HG03439 (cell line): Measurements from ENCODE around the gene CCDC196.

ENCODE experiments used
- ATAC-seq: cut with Tn5 transposase; IDR thresholded peaks from one replicate; pipeline ENCODE4 v1.9.1; 2021; ENCODE audit warnings: mild to moderate bottlenecking, moderate library complexity; ENCODE audit not compliant: unreplicated experiment

The CCDC196 gene

GRCh38 chr14:66485910-66486421 is at the start of gene CCDC196:
TSS of gene CCDC196 (plus strand) at chr14:66486371. CDS start at chr14:66486503, 132 bp downstream.
- no peak for ATAC-seq

DNA sequence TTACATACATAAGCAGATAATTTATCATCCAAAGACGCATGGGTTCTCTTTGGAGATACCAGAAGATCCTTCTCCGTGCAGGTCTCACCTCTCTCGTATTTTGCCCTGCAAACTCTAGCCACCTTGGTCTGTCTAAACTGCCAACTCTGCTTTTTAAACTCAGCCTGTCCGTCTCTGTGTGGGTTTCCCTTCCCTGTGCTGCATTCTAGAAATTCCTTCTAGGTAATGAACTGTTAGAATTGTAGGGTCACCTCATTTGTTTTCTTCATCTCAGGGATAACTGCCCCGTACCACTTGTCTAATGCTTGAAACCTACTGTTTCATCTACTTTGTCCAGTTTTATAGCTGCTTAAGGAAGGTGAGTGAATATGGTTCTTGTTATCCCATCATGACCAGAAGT is 45.4 kb upstream of the CCDC196 start:
- ATAC-seq: no peak

- no peak for ATAC-seq
Observed at GRCh38 chr14:66442953-66443571, 43.1 kb upstream of the CCDC196 start.

GRCh38 chr14:66443785-66444184 is 42.4 kb upstream of the CCDC196 start:
- ATAC-seq: no peak

GRCh38 chr14:66444271-66444927 is 41.8 kb upstream of the CCDC196 start:
- no peak for ATAC-seq

- no peak for ATAC-seq
Observed at GRCh38 chr14:66445936-66446335, 40.2 kb upstream of the CCDC196 start.

DNA sequence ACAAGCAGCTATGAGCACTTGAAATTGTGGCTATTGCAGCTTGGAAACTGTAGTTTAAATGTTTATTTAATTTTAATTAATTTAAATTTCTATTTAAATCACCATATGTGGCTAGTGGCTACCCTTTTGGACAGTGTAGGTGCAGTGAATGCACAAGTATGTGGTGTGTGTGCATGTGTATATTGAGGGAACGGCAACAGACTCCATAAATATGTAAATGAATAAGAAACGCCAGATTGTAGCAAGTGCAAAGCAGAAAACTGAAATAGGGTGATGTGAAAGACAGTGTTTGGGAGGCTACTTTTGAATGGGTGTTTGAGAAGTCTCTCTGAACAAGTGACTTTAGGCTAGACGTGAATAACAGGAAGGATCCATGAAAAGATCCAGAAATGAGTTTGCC is 32.7 kb upstream of the CCDC196 start:
- no peak for ATAC-seq

- ATAC-seq: no peak
Observed at GRCh38 chr14:66459603-66460002, 26.6 kb upstream of the CCDC196 start.

DNA sequence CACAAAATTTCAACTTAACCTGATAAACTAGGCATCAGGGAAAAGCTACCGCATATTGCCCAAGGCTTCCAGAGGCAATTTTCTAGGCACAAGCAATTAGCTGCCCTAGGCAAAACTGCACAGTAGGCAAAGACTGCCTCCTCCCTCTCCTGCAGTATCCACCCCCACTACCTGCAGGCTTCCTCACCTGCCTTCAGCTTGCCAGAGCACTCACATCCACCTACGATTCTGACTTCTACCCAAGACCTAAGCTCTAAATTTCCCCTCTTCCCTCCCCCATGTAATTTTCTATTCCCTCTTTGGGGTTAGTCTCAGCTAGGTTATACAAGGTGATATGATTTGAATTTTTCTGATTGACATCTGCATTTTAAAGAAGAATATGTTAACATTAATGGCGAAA is 21.9 kb upstream of the CCDC196 start:
- no peak for ATAC-seq

GRCh38 chr14:66468778-66469367 is 17.3 kb upstream of the CCDC196 start:
- ATAC-seq: no peak

GRCh38 chr14:66471584-66471983 is 14.6 kb upstream of the CCDC196 start:
- ATAC-seq: no peak

- no peak for ATAC-seq
Observed at GRCh38 chr14:66472251-66472650, 13.9 kb upstream of the CCDC196 start.

GRCh38 chr14:66473223-66473622 is 12.9 kb upstream of the CCDC196 start:
- no peak for ATAC-seq

DNA sequence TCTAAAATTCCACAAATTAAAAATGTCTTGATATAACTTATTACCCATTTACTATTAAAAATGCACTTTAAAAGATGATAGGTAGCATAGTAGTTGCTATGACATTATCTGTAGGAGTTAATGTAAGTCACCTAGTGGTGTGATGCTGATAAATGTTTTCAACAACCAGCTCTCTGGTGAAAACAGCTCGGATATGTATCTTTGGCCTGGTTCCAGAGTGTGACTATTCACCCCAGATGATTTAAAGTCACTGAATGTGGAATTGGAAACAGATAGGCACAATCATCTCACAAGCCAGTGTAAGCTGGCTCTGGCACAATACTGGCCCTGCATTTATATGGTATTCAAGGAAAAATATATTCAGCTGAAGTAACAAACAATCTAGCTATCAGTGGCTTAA is 9.2 kb upstream of the CCDC196 start:
- no peak for ATAC-seq

DNA sequence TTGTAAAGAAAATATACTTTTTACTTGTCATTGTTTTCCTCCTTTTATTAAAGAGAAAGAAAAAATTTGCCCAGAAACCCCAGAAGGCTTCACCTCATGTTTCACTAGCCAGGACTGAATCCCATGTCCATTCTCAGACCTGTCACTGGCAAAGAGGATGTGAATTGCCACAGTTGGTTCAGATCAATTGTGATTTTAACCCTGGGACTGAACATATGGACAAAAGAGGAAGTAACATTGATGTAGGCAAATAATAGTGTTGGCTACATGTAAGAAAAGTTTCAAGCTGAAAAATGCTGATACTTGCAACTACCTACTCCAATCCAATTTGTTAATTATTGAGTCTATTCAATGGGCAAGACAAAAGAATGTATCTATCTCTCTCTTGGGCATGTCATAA is 8.6 kb upstream of the CCDC196 start:
- ATAC-seq: no peak

DNA sequence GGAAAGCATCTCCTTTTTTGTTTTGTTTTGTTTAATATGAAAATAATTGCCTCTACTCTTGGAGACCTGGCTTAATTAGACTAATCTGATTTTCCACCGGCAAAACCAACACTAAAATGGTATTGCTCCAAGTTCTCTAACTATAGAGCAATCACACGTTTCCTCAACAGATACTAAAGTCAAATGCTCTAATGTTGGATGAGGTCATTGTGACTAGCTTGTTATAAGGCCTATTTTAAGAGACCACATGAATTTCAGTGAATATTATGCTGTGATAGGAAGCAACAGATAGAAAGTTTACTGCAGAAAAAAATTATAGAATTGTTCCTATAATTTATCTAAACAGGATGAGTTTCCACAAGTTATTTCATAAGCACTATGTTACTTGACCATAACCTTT is 3.3 kb upstream of the CCDC196 start:
- no peak for ATAC-seq

DNA sequence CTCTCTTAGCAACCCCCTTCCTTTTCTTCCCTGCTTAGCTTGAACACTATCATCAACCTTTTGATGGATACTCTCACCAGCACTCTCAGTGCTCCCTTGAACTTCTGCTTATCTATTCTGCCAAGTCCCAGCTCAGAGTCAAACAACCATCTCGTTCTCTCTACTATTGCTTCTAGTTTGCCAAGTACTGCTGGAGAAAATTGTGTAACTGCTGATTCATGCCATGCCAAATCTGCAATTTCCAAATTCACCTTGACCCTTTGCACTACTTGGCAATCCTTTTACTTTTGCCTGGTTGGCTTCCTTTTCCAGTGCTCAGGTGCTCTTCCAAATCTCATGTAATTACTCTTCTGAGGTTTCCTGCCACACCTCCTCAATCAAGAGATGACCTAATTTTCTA is 2.8 kb upstream of the CCDC196 start:
- no peak for ATAC-seq

- no peak for ATAC-seq
Observed at GRCh38 chr14:66485029-66485428, 1.1 kb upstream of the CCDC196 start.

DNA sequence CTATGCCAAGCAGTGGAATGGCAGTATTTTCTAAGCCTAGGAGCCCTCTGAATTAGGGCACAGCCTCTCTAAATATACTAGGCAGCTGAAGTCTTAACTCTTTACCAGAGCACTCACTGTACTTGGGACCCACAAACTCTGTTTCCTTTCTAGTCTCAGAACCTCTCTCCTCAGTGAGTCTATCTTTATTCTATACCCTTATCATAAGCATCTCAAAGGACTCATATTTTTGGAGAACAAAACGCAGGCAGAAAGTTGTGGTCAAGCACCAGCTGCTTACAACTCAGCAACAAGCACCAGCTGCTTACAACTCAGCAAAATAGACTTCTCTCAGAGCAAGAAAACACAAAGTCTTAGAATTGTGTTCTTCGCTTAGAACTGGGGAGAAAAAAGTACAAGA is 993 bp downstream of the CCDC196 start:
- ATAC-seq: no peak

DNA sequence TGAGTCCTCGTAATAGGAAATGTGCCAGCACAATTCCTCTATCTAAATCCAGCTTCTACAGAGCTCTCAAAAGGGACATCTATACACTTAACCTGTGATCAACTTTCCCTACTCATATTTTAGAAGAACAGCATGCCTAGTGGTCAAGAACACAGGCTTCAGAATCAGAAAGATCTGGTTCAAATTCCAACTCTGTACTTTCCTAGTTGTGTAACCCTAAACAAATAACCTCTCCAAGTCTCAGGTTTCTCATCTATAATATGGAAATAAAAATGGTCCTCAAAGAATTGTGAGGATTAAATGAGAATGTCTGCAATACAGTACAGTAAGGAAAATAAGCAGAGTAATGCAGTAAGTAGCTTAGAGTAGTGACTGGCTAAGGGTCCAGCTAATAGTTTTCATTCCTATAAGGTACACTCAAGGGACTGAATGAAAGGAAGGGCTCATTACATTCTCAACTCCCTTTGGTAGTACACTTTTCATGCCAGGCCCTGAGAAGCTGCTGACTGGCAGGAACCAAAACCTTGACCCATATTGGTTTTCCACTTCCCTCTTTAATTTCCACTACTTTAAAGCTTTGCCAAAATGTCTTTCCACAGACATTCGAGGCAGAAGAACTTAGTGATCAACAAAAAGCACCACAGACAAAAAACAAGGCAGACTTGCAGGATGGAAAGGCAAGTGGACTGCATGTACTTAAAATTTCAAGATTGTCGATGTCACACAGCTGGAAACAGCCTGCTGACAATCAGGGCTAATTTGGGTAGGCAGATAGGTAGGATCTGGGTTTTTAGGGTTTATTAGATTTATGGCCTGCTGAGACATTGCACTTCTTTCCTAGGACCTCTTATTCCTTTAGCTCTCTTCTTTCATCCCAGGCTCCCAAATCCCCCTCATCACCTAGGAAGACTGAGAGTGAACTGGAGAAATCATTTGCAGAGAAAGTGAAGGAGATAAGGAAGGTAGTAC is 4.3 kb downstream of the CCDC196 start:
- no peak for ATAC-seq

- ATAC-seq: no peak
Observed at GRCh38 chr14:66493750-66494149, 7.6 kb downstream of the CCDC196 start.
